NCI-H187 treated with DMSO at 0.1 percent for 48 hours (cell line): ENCODE measurements around the gene IGFBP3.

Experiments used
- DNase-seq: peaks from one replicate; lab custom pipeline; 2025; lab: John Stamatoyannopoulos, UW

Gene IGFBP3

GRCh38 chr7:45872116-45873034 is 48.7 kb downstream of the IGFBP3 start:
- DNase-seq, result no peak

GRCh38 chr7:45869426-45869825 is 51.6 kb downstream of the IGFBP3 start:
- DNase-seq, result no peak

- no peak for DNase-seq
These were observed 53.6 kb downstream of the IGFBP3 start for GRCh38 chr7:45867471-45867870.

- DNase-seq, result no peak
These were observed 55.3 kb downstream of the IGFBP3 start for GRCh38 chr7:45865594-45866410.

- no peak for DNase-seq
These were observed 57.4 kb downstream of the IGFBP3 start for GRCh38 chr7:45863715-45864114.
